Dorsolateral prefrontal cortex (tissue), 118 donors: ENCODE measurements around the gene SASH3. TPM values are rescaled to one million over a fixed set of nuclear protein-coding genes. Genes with fewer than 3 reads are reported as not detected.

Experiments
- total RNA-seq, 120 experiments: library from RNA; stranded (reverse); gene quantifications; one replicate each; pipeline versions ENCODE4 v1.2.3 to v1.2.4, GENCODE V29; 2022

Gene SASH3
- total RNA-seq, 120 experiments from 2014 or later: 0.50 to 20.0 (median 4.8) TPM

Other genes starting within 250 kb of the SASH3 start
- 10 to 100 TPM; 23.0 to 59.1 (median 44.3) TPM for gene OCRL, start 239.7 kb upstream of the SASH3 start, total RNA-seq
- 10 to 100 TPM in 103 of 120 experiments, 1 to 10 TPM in 17; 3.5 to 69.1 (median 14.9) TPM for gene APLN, start 125.0 kb upstream of the SASH3 start, total RNA-seq
- under 1 TPM in 6 of 120 experiments, not detected in 114; 0.07 to 0.29 (median 0.17) TPM for gene XPNPEP2, start 41.0 kb upstream of the SASH3 start, total RNA-seq
- 100 to 1,000 TPM in 8 of 120 experiments, 10 to 100 TPM in 112; 24.3 to 185 (median 54.5) TPM for gene ZDHHC9, start 63.9 kb downstream of the SASH3 start, total RNA-seq
- 10 to 100 TPM in 102 of 120 experiments, 1 to 10 TPM in 18; 4.0 to 17.6 (median 11.9) TPM for gene UTP14A, start 126.2 kb downstream of the SASH3 start, total RNA-seq
- gene BCORL1, start 202.7 kb downstream of the SASH3 start, total RNA-seq: 10 to 100 TPM in 118 of 120 experiments, 1 to 10 TPM in 2; 8.6 to 20.7 (median 13.9) TPM